GM19468 (cell line): ENCODE data around the gene NYAP1.
"Not testable (repeated sequence)": the region's sequence is repeated elsewhere in the genome, so short reads cannot be mapped to it uniquely, and the experiment has no call there.

Experiments
- ATAC-seq: cut with Tn5 transposase; IDR thresholded peaks from one replicate; pipeline ENCODE4 v1.9.1; 2021; ENCODE audit warnings: mild to moderate bottlenecking, moderate library complexity, moderate number of reproducible peaks; ENCODE audit not compliant: unreplicated experiment; ENCODE audit errors: extremely low read depth

Gene NYAP1

DNA sequence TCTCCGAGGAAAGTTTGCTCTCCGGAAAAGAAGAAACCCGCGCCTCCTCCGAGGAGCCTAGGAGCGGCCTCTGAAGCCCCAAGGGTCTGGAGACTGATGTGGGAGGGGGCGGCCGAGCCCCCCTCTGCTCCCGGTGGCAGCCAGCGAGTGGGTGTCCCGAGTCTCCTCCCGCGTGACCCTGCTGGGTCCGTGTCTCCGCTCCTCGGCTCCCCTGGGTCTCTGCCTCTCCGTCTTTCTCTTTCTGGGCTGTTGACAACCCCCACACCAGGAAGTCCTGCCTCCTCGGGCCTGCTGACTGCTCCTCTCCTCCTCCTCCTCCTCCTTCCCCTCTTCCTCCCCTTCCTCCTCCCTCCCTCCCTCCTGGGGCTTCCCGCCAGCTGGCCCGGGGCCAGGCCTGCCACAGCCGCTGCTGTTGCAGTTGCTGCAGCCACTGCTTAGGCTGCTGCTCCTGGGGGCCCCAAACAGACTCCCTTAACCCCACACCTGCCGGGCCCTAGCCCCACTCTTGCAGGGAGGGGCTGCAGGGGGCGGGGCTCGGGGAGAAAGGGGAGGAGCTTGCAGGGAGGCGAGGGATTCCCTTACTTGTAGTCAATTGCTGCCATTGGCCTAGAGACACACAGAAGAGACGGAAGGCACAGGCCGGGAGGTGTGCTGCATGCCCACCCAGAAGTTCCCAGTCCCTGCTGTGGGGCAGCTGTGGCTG, 4.6 kb upstream of the NYAP1 start, which contains the start of gene TSC22D4:
Gene TSC22D4, minus strand, starts transcription at position 257 of the 703 bp plus-strand sequence. CDS start 1,176 bp downstream, outside the sequence.
- ATAC-seq = no peak

DNA sequence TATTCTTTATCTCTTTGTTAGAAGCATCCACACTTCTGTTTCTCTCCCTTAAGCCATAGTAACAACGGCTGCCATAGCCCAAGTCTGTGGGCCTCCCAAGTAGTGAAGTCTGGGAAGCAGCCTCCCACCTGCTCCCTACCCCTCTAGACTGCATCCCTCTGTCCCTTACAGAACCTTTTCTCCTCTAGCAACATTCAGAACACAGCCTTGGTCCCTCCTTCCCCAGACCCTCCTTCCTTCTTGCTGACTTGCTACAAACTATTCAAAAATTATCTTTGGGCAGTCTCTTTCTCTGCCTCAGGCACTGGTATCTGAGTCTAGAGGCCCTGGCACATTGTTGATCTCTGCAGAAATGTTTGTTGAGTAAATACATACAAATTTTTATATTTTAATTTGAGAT, 2.3 kb upstream of the NYAP1 start:
- no peak for ATAC-seq

- ATAC-seq = no peak
Observed at GRCh38 chr7:100482728-100483089, 1.0 kb upstream of the NYAP1 start.

DNA sequence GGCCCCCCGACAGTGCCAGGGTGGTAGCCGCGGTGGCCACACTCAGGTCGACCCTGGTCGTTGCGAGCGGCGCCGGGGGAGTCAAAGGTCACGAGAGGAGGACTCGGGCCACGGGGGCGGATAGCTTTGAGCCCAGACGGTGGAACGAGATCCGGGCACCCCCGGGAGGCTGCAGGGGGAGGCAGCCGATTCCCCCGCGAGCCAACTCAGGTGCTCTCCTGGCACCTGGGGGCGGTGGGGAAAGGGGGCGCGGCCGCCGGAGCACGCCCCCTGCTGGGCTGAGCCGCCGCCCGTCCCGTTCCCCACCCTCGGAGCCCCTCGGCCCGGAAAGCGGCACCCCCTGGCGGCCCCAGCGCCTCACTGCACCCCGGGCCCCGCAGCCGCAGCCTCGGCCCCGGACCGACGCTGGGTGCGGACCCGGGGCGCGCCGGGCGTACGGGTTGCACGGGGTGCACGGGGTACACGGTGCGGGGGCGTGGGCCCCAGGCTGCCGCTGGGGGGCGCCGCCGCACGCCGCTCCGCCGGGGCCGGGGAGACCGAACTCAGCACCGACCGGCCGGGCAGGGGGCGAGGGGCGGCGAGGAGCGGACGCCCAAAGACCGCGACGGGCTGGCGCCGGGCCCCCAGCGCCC, 521 bp upstream of the NYAP1 start:
- peak; percentile 44 for ATAC-seq

GRCh38 chr7:100484673-100485045, 932 bp downstream of the NYAP1 start:
- no peak for ATAC-seq

DNA sequence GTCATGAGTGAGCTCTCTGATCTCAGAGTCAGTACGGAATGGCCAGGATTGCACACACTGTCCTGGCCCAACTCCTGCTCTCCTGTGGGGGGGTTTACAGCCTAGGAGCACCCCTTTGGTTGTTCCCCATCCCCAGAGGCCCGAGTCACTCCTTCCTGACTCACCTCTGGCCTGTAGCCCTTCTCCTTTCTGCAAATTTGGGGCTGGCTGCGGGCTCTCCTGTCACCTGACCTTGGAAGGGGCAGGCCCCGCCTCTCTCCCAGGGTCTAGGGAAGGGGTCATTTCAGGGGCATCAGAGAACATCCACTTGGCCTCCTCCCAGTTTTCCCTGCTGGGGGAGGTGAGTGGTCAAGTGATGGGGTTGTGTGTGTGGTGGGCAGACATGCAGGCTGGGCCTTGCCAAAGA, 1.7 kb downstream of the NYAP1 start:
- ATAC-seq = no peak

- no peak for ATAC-seq
Observed at GRCh38 chr7:100486111-100486636, 2.4 kb downstream of the NYAP1 start.

DNA sequence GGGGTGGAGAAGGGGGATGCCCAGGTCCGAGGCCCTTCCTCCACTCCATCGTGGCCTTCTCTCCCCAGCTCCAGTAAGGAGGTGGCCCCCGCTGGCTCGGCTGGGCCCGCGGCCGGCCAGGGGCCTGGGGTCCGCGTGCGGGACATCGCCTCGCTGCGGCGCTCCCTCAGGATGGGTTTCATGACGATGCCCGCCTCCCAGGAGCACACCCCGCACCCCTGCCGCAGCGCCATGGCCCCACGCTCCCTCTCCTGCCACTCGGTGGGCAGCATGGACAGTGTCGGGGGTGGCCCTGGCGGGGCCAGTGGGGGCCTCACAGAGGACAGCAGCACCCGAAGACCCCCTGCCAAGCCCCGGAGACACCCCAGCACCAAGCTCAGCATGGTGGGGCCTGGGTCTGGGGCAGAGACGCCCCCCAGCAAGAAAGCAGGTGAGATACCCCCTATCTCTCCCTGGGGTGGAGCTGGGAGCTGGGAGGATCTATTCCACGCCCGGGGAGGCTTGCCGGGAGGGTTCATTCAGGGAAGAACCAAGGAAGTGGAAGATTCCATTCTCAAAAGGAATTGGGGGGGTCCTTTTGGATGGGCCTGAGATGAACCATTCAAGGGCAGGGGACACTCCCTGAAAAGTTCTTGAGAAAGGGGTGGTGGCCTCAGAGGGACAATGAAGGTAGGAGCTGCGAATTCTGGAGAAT, 3.2 kb downstream of the NYAP1 start:
- ATAC-seq = no peak

- no peak for ATAC-seq
Observed at GRCh38 chr7:100488333-100489095, 4.8 kb downstream of the NYAP1 start.

DNA sequence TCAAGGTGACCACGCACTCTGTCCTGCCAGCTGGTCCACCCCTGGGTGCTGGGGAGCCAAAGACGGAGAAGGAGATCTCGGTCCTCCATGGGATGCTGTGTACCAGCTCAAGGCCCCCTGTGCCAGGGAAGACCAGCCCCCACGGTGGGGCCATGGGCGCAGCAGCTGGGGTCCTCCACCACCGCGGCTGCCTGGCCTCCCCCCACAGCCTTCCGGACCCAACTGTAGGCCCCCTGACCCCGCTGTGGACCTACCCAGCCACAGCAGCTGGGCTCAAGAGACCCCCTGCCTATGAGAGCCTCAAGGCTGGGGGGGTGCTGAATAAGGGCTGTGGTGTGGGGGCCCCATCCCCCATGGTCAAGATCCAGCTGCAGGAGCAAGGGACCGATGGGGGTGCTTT, 5.4 kb downstream of the NYAP1 start:
- no peak for ATAC-seq

- ATAC-seq = no peak
Observed at GRCh38 chr7:100489824-100490223, 6.1 kb downstream of the NYAP1 start.

- ATAC-seq = no peak
Observed at GRCh38 chr7:100490483-100491191, 6.9 kb downstream of the NYAP1 start.

DNA sequence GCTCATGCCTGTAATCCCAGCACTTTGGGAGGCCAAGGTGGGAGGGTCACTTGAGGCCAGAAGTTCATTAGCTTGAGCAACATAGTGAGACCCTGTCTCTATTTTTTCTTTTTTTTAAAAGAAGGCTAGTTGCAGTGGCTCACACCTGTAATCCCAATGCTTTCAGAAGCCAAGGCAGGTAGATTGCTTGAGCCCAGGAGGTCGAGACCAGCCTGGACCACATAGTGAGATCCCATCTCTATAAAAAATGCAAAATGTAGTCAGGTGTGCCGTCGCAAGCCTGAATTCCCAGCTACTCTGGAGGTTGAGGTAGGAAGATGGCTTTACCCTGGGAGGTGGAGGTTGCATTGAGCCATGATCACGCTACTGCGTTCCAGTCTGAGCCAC, 7.5 kb downstream of the NYAP1 start:
- ATAC-seq = no peak

DNA sequence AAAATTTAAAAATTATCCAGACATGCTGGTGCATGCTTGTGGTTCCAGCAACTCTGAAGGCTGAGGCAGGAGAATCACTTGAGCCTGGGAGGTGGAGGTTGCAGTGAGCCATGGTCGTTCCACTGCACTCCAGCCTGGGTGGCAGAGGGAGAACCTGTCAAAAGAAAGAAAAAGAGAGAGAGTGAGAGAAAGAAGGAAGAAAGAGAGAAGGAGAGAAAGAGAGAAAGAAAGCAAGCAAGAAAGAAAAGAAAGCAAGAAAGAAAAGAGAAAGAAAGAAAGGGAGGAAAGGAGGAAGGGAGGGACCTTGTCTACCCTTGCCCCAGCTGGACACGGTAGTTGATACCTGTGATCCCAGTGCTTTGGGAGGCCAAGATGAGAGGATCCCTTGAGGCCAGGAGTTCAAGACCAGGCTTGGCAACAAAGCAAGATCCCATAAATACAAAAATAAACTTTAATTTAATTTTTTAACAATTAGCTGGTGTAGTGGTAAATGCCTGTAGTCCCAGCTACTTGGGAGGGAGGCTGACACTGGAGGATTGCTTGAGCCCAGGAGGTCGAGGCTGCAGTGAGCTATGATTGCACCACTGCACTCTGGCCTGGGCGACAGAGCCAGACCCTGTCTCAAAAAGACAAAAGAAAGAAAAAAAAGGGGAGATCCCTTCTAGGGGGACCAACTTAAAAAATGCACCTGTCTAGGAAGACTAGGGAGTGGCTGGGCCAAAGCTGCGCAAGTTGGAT, 9.2 kb downstream of the NYAP1 start:
- no peak for ATAC-seq

DNA sequence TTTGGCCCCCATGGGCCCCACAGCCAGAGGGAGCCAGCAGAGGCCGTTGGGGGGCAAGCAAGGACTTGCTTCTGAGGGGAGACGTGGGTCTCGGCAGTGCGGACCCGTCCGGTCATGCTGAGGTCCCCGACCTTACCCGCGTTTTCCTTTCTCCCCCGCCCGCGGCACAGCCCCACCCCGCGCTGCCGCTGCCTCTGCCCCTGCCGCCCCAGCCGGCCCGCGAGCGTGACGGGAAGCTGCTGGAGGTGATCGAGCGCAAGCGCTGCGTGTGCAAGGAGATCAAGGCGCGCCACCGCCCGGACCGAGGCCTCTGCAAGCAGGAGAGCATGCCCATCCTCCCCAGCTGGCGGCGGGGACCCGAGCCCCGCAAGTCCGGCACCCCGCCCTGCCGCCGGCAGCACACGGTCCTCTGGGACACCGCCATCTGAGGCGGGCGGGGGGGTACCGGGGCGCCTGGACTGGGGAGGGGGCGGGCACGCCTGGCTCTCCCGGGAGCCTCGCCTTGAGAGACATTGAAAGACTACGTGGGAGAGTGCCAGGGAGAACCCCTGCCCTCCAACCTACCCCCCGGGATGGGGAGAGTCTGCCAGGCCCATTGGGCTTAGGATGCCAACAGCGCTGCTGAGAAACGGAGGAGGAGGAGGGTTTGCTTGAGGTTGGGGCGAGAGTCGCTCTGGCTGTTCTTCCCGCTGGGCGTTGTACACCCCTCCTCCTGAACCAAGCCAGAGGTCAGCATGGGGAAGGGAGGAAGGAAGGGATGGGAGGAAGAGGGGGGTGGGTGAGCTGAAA, 9.9 kb downstream of the NYAP1 start:
- no peak for ATAC-seq

GRCh38 chr7:100496509-100496908, 12.8 kb downstream of the NYAP1 start:
- no peak for ATAC-seq

- ATAC-seq = not testable (repeated sequence)
Observed at GRCh38 chr7:100500743-100501142, 17.0 kb downstream of the NYAP1 start.

DNA sequence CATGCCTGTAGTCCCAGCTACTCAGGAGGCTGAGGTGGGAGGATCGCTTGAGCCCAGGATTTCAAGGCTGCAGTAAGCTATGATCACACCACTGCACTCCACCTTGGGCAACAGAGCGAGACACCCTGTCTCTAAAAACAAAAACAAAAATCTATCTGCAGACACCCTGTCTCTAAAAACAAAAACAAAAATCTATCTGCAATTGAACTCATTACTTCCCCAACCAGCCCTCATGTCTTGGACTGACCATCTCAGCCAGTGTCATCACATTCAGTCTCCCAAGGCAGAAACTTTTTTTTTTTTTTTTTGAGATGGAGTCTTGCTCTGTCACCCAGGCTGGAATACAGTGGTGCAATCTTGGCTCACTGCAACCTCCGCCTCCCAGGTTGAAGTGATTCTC, 20.3 kb downstream of the NYAP1 start:
- not testable (repeated sequence) for ATAC-seq
